Liver (tissue), 9 donors: ENCODE data around the gene GLE1. TPM values are rescaled to one million over a fixed set of nuclear protein-coding genes. Genes with fewer than 3 reads are reported as not detected.
A peak's percentile ranks its signal among the peaks of the same experiment; 100 is the strongest.

ENCODE experiments used
- DNase-seq: peaks from one replicate; pipeline ENCODE4 v3.0.0-alpha.2; 2017; ENCODE audit warnings: low spot score
- H3K27ac ChIP-seq, 2 donors: one replicate each; pipeline ENCODE4 v1.7.0; 2013; ENCODE audit warnings: inconsistent platforms in 2 of 2, low read length in 2 of 2, control low read depth in 1 of 2, low read depth in 1 of 2, mild to moderate bottlenecking in 1 of 2
- H3K27me3 ChIP-seq, 4 donors: one replicate each; pipeline versions ENCODE4 v1.6.1 to v1.7.0; 2013; ENCODE audit warnings: low read length in 3 of 4, inconsistent platforms in 1 of 4, mild to moderate bottlenecking in 1 of 4, moderate library complexity in 1 of 4; ENCODE audit not compliant: control insufficient read depth in 4 of 4, insufficient read depth in 4 of 4
- H3K36me3 ChIP-seq, 4 donors: one replicate each; pipeline versions ENCODE4 v1.6.1 to v1.7.0; 2013; ENCODE audit warnings: low read length in 3 of 4, mild to moderate bottlenecking in 3 of 4, low read depth in 1 of 4, moderate library complexity in 1 of 4; ENCODE audit not compliant: control insufficient read depth in 4 of 4, insufficient read depth in 3 of 4
- H3K4me1 ChIP-seq, 4 donors: one replicate each; pipeline versions ENCODE4 v1.6.1 to v1.7.0; 2013; ENCODE audit warnings: low read length in 3 of 4, mild to moderate bottlenecking in 3 of 4, moderate library complexity in 1 of 4; ENCODE audit not compliant: control insufficient read depth in 4 of 4, insufficient read depth in 4 of 4
- H3K4me3 ChIP-seq, 3 donors: one replicate each; pipeline versions ENCODE4 v1.6.1 to v1.7.0; 2013; ENCODE audit warnings: low read length in 3 of 3, control low read depth in 1 of 3, low read depth in 1 of 3, mild to moderate bottlenecking in 1 of 3
- H3K9ac ChIP-seq, 2 donors: one replicate each; pipeline ENCODE4 v1.7.0; 2013; ENCODE audit warnings: low read length in 2 of 2, mild to moderate bottlenecking in 2 of 2, moderate library complexity in 2 of 2, control low read depth in 1 of 2, low read depth in 1 of 2
- H3K9me3 ChIP-seq, 4 donors: one replicate each; pipeline versions ENCODE4 v1.6.1 to v1.7.0; 2013; ENCODE audit warnings: low read length in 3 of 4; ENCODE audit not compliant: control insufficient read depth in 4 of 4
- ATF3 ChIP-seq: IDR thresholded peaks from 2 replicates; pipeline ENCODE4 v1.6.1; 2016; ENCODE audit warnings: antibody characterized with exemption
- EGR1 ChIP-seq, 2 donors: IDR thresholded peaks; 2 replicates each; pipeline ENCODE4 v1.6.1; 2016 to 2018; ENCODE audit warnings: antibody characterized with exemption in 2 of 2, low read depth in 2 of 2
- FOXA2 ChIP-seq: IDR thresholded peaks from 2 replicates; pipeline ENCODE4 v1.6.1; 2016; ENCODE audit warnings: antibody characterized with exemption
- GABPA ChIP-seq, 2 donors: IDR thresholded peaks in 1 of 2; conservative IDR thresholded peaks in 1 of 2; 2 replicates each; pipeline ENCODE4 v1.6.1; 2016; ENCODE audit warnings: antibody characterized with exemption in 2 of 2, mild to moderate bottlenecking in 1 of 2, moderate library complexity in 1 of 2
- HNF4A ChIP-seq, 2 donors: conservative IDR thresholded peaks; 2 replicates each; pipeline ENCODE4 v1.6.1; 2016; ENCODE audit warnings: antibody characterized with exemption in 2 of 2, mild to moderate bottlenecking in 2 of 2
- HNF4G ChIP-seq: IDR thresholded peaks from 2 replicates; pipeline ENCODE4 v1.6.1; 2016; ENCODE audit warnings: antibody characterized with exemption
- JUND ChIP-seq, 2 donors: IDR thresholded peaks; 2 replicates each; pipeline ENCODE4 v1.6.1; 2016; ENCODE audit warnings: antibody characterized with exemption in 2 of 2
- MAX ChIP-seq: IDR thresholded peaks from 2 replicates; pipeline ENCODE4 v1.6.1; 2016; ENCODE audit warnings: antibody characterized with exemption
- NR2F2 ChIP-seq: IDR thresholded peaks from 2 replicates; pipeline ENCODE4 v1.6.1; 2016; ENCODE audit warnings: antibody characterized with exemption
- RAD21 ChIP-seq, 2 donors: IDR thresholded peaks; 2 replicates each; pipeline ENCODE4 v1.6.1; 2016; ENCODE audit warnings: antibody characterized with exemption in 2 of 2, mild to moderate bottlenecking in 2 of 2
- REST ChIP-seq: IDR thresholded peaks from 2 replicates; pipeline ENCODE4 v1.6.1; 2016; ENCODE audit warnings: antibody characterized with exemption, mild to moderate bottlenecking
- SP1 ChIP-seq: IDR thresholded peaks from 2 replicates; pipeline ENCODE4 v1.6.1; 2018; ENCODE audit warnings: antibody characterized with exemption, mild to moderate bottlenecking
- TAF1 ChIP-seq: conservative IDR thresholded peaks from 2 replicates; pipeline ENCODE4 v1.6.1; 2016; ENCODE audit warnings: antibody characterized with exemption, mild to moderate bottlenecking
- YY1 ChIP-seq: IDR thresholded peaks from 2 replicates; pipeline ENCODE4 v1.6.1; 2016; ENCODE audit warnings: antibody characterized with exemption, mild to moderate bottlenecking
- ZBTB33 ChIP-seq: IDR thresholded peaks from 2 replicates; pipeline ENCODE4 v1.6.1; 2016; ENCODE audit warnings: antibody characterized with exemption
- WGBS: extraction: QIAGEN DNeasy Blood & Tissue Kit; methylation state at CpG from one replicate; pipeline ENCODE4 v1.1.7; 2013; 5-methylcytosine and 5-hydroxymethylcytosine counted together
- polyA plus RNA-seq, 2 donors: library from polyadenylated mRNA; stranded (reverse) in 1 of 2; unstranded in 1 of 2; fragments of 200-250 nt in 1 of 2; fragments of >200 nt in 1 of 2; fragmentation: Nextera tagmentation in 1 of 2; extraction: Ambion mirVana in 1 of 2; gene quantifications; one replicate each; pipeline versions ENCODE4 v1.2.1 to v1.2.3, GENCODE V29; 2013 to 2015
- total RNA-seq, 2 donors: library from RNA; depleted of rRNA; stranded (reverse); fragments of >200 nt; gene quantifications; one replicate each; pipeline ENCODE4 v1.2.3, GENCODE V29; 2014
- donor health status: healthy.
- donor health status: healthy.
- donor health status: healthy.
- donor health status: healthy.
- donor health status: healthy.

The GLE1 gene
- total and polyA plus RNA-seq, 4 donors, result 5.3 to 19.5 (median 12.8) TPM

- 58% methylated on average over 5 of the region's 5 CpGs for WGBS
- no peaks in the 10 kb centered on the region for H3K36me3 ChIP-seq
- peak overlapping the region in 1 of 3 donors; percentile 4 for H3K4me3 ChIP-seq
- H3K9me3 ChIP-seq, result no peaks in the 10 kb centered on the region
- H3K9ac ChIP-seq, result no peak overlapping the region
- peak overlapping the region; percentile 27 to 42 for H3K27ac ChIP-seq
- H3K27me3 ChIP-seq, result no peaks in the 10 kb centered on the region
- TF ChIP-seq HNF4A (conservative IDR thresholded peaks at IDR 0.05), result no peak
- TF ChIP-seq EGR1 (IDR thresholded peaks at IDR 0.05; ENCODE audit: low read depth in 2 of 2), result no peak
- TF ChIP-seq FOXA2, result no peak
- TF ChIP-seq RAD21 (IDR thresholded peaks at IDR 0.05), result no peak
- no peak for TF ChIP-seq MAX
- no peak for TF ChIP-seq TAF1
- no peak for TF ChIP-seq GABPA (IDR thresholded peaks at IDR 0.05 in 1 of 2, conservative IDR thresholded peaks at IDR 0.05 in 1 of 2)
- TF ChIP-seq SP1, result no peak
- no peak for TF ChIP-seq YY1
- no peak for TF ChIP-seq REST
- no peak for TF ChIP-seq ZBTB33
- TF ChIP-seq JUND (IDR thresholded peaks at IDR 0.05), result no peak
- TF ChIP-seq NR2F2, result no peak
- no peak for TF ChIP-seq ATF3
- H3K4me1 ChIP-seq, result peaks cover 19 to 64% (median 62%) of the 10 kb centered on the region in 4 donors
- DNase-seq, result no peak
Measured at GRCh38 chr9:128554155-128554862, 49.8 kb downstream of the GLE1 start.

GRCh38 chr9:128555180-128555721, 50.7 kb downstream of the GLE1 start:
- H3K36me3 ChIP-seq, result no peaks in the 10 kb centered on the region
- H3K4me3 ChIP-seq, result no peak overlapping the region
- peaks cover 22 to 67% (median 63%) of the 10 kb centered on the region in 4 donors for H3K4me1 ChIP-seq
- H3K27ac ChIP-seq, result peak overlapping the region; percentile 27 to 42
- TF ChIP-seq YY1 (peak; percentile 21), RAD21 (IDR thresholded peaks at IDR 0.05) (peak in 1 of 2 donors; percentile 22), HNF4A (conservative IDR thresholded peaks at IDR 0.05) (peak; percentile 53 to 55), HNF4G (no peak), ZBTB33 (no peak), ATF3 (peak; percentile 81), JUND (IDR thresholded peaks at IDR 0.05) (peak; percentile 94)
- no peaks in the 10 kb centered on the region for H3K9me3 ChIP-seq
- 23% methylated on average over 9 of the region's 9 CpGs for WGBS
- DNase-seq, result no peak
- H3K27me3 ChIP-seq, result no peaks in the 10 kb centered on the region
- no peak overlapping the region for H3K9ac ChIP-seq
